GM10847 (cell line): ENCODE results near the gene PDE6C.

Experiments used
- POLR2A ChIP-seq: IDR thresholded peaks from 2 replicates; pipeline ENCODE4 v1.6.1; 2011; ENCODE audit not compliant: insufficient read length; ENCODE audit errors: extremely low read depth

PDE6C gene

GRCh38 chr10:93589648-93590562 is 22.4 kb upstream of the PDE6C start:
- TF ChIP-seq POLR2A: no peak

DNA sequence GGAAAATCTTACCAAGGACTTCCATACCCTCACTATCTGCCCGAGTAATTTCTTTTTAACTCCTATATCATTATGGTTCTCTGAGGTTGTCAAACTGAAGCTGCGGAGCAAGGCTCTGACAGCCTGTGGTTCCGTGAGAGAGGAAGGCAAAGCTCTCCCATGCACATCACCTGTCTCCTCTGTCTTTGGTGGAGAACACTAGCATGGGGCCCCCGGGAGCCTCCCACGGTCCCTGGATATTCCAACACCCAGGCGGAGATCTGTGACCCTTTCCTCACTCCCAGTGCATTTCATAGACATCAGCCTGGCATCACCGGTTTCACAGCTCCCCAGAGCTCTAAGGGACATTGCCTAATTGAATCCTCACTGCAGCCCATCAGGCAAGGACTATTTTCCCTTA is 21.7 kb upstream of the PDE6C start:
- TF ChIP-seq POLR2A: no peak

DNA sequence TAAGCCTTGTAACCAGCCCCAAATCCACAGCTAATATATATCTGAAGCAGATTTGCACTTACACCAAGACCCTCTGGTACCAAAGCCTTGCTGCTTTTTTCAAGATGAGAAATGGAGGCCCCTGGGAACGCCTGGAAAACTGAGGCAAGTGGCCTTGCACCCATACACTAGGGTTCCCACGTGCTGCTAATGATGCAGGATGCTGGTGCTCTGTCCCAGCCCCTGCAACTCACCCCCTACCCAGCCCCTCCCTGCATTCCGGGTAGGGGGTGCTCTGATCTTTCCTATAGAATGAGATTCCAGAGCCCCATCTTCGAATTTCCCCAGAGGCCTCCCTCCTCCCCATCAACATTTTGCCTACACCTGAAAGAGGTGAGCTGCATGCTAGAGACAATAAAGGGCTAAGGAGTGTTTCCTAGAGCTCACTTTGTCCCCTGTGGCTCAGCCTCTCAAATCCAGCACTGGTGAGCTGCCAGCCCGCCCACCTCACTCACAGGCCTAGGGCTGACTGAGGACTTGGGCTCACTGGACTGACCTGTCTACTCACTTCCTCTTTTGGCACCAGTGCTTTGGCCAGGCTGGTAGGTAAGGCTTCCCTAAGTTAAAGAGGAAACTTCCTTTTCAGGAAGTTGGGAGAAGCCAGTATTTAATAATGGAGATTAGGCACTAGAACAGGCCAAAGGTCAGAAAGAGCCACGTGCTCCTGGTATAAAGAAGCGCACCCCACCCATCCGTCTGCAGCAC is 21.1 kb upstream of the PDE6C start:
- no peak for TF ChIP-seq POLR2A

DNA sequence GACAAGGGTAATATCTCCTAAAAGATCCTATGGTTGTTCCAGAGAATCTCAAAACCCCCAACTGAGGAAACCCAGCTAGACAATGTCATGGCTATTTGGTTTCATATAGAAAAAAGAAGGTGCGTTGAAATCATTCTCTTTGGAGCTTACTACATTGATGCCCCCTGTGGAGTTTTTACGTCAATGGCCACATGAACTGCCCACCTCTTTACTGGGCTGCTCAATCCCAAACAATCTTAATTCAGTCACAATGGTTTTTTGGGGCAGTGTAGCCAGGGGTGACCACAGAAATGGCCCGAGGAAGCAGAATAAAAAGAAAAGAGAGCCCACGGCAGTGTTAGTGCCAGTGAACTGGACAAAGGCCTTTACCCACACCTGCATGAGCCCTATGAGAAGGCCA is 19.1 kb upstream of the PDE6C start:
- TF ChIP-seq POLR2A: no peak

- TF ChIP-seq POLR2A: no peak
Measured at GRCh38 chr10:93593749-93594148, 18.6 kb upstream of the PDE6C start.

- TF ChIP-seq POLR2A: no peak
Measured at GRCh38 chr10:93594518-93594917, 17.8 kb upstream of the PDE6C start.

DNA sequence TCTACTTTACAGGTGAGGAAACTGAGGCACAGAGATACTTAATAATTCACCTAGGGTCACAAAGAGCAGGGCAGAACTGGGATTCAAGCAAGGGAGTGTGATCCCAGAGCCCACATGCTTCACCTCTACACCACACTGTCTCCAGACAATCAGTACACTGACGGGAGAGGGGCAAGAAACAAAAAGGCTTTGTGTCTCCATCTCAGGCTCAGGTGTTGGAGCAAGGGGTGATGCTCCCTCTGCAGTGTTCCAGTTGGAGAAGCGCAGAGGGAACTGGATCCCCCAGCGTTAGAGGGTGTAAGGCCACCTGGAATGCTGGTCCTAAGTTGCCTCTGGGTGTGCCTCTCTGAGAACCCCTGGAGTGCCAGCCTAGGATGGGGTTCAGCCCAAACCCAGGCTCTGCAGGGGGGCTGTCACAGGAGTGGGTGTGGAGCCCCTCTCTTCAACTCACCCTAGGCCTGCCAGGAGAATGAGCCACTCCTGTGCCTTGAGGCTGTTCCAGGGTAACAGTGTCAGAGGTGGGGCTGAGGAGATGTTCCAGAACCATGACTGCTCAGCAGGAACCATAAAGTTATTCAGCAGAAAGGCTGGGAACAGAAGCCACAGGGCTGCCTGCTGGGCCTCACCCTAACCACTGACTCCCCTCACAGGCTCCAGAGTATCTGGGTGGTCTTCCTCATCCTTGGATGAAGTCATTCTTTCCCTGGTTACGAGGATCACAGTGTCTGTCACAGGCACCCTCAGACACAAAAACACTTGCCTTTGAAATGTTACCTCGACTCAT is 16.8 kb upstream of the PDE6C start:
- TF ChIP-seq POLR2A: no peak

DNA sequence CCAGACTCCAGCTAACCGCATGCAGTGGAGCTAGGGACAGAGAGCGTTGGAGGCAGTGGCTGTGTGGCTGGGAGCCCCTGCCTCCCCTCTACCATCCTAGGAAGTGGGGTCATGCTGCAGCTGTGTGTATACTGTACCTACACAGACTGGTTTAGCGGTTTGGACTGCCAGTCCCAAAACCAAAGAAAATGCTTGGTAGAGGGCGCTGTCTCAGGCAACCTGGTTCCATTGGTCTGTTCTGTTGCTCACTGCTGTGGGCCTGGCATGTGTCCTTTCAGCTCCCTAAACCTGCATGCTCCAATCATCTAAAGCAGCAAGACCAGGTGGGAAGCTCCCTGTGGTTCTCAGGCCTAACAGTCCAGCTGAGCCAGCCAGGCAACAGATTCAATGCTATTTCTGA is 15.8 kb upstream of the PDE6C start:
- no peak for TF ChIP-seq POLR2A

DNA sequence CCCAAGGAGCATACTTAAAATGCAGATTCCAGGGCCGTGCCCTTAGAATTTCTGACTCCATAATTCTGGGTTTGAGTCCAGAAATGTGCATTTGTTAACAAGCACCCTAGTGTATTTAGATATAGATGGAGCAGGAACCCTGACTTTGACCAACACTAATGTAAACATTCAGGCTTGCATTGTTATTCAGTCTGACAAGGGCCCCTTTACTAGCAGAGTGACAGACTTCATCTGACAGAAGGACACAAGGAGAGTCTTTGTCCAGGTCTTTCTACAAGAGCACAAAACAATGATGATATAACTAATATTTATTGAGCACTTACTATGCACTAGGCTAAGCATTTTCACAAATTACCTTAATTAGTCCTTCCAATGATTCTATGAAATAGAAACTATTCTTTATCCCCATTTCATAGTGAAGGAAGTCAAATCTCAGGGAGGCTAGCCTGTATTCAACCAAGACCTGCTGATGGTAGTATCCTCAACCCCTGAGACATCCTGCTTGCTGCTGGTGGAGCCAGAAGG is 15.2 kb upstream of the PDE6C start:
- TF ChIP-seq POLR2A: no peak

- no peak for TF ChIP-seq POLR2A
Measured at GRCh38 chr10:93598157-93598556, 14.2 kb upstream of the PDE6C start.

- TF ChIP-seq POLR2A: no peak
Measured at GRCh38 chr10:93599335-93599734, 13.0 kb upstream of the PDE6C start.

- no peak for TF ChIP-seq POLR2A
Measured at GRCh38 chr10:93599778-93600177, 12.6 kb upstream of the PDE6C start.

DNA sequence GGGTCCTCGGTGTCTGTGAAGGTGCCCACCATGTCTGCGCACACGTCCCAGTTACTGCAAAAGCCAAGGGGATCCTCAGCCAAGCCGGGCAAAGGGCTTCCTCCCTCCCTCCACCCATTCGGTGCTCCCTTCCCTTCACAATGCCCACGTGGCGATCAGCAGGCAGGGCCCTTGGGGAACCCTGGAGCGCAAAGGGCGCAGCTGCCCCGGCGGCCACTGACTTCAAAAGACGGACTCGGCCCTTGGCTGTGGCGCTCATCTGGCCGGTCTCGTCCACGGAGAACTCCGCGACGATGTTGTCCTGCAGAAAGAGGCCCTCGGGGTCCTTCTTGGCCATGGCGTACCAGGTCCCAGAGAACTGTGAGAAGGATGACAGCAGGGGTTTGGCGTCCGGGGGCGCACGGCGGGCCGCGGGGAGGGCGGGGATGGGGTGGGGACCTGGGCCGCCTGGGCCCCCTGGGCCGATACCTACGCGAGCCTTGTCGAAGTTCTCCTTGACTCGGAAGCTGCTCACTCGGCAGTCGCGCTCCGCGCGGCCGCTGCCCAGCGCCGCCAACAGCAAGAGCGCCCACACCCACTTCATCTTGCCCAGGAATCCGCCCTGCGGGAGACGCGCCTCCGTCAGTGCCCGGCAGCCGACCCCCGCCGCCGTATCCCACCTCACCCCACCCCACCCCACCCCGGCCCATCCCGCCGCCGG is 11.7 kb upstream of the PDE6C start:
- TF ChIP-seq POLR2A: no peak

- no peak for TF ChIP-seq POLR2A
Measured at GRCh38 chr10:93601146-93601773, 11.1 kb upstream of the PDE6C start, which contains the start of gene RBP4. TSS of gene RBP4 (minus strand) at chr10:93601235. CDS start at chr10:93601028, 207 bp downstream.
